Tibial nerve (tissue), 4 donors: ENCODE data around the gene SLC66A1. TPM values are rescaled to one million over a fixed set of nuclear protein-coding genes. Genes with fewer than 3 reads are reported as not detected.

ENCODE experiments used
- DNase-seq, 2 donors: peaks; one replicate each; pipeline ENCODE4 v3.0.0-alpha.2; 2019; ENCODE audit warnings: low spot score in 2 of 2
- H3K27ac ChIP-seq, 4 donors: fragments of 200-600 bp; sonication (generic) in 3 of 4; one replicate each; pipeline ENCODE4 v1.5.1; 2017 to 2019; ENCODE audit warnings: mild to moderate bottlenecking in 1 of 4
- H3K27me3 ChIP-seq, 2 donors: fragments of 200-600 bp; sonication (generic) in 1 of 2; one replicate each; pipeline versions ENCODE4 v1.5.1 to v1.6.0; 2017 to 2019
- H3K36me3 ChIP-seq, 3 donors: fragments of 200-600 bp; sonication (generic); one replicate each; pipeline ENCODE4 v1.5.1; 2018 to 2019
- H3K4me1 ChIP-seq, 4 donors: fragments of 200-600 bp; sonication (generic) in 3 of 4; one replicate each; pipeline ENCODE4 v1.5.1; 2017 to 2019
- H3K4me3 ChIP-seq, 4 donors: fragments of 200-600 bp; sonication (generic) in 3 of 4; one replicate each; pipeline ENCODE4 v1.5.1; 2017 to 2019; ENCODE audit warnings: mild to moderate bottlenecking in 1 of 4, moderate library complexity in 1 of 4
- H3K9me3 ChIP-seq, 4 donors: fragments of 200-600 bp; sonication (generic) in 3 of 4; one replicate each; pipeline ENCODE4 v1.5.1; 2017 to 2019
- CTCF ChIP-seq, 5 experiments: fragments of 200-600 bp in 3 of 5; fragments of 450-650 bp in 2 of 5; sonication (generic) in 3 of 5; IDR thresholded peaks; one replicate each; pipeline ENCODE4 v1.5.1; 2016 to 2019; ENCODE audit warnings: antibody characterized with exemption in 5 of 5, mild to moderate bottlenecking in 3 of 5, moderate library complexity in 2 of 5
- EP300 ChIP-seq, 2 donors: sonication (generic); formaldehyde crosslinking; IDR thresholded peaks; one replicate each; pipeline ENCODE4 v1.6.1; 2017; ENCODE audit warnings: antibody characterized with exemption in 2 of 2, mild to moderate bottlenecking in 1 of 2
- POLR2A ChIP-seq, 2 donors: fragments of 450-650 bp; IDR thresholded peaks; one replicate each; pipeline ENCODE4 v1.6.1; 2017; ENCODE audit warnings: antibody characterized with exemption in 2 of 2, mild to moderate bottlenecking in 2 of 2, moderate library complexity in 2 of 2
- WGBS, 2 donors: methylation state at CpG; one replicate each; pipeline ENCODE4 v1.1.5; 2018; 5-methylcytosine and 5-hydroxymethylcytosine counted together
- total RNA-seq, 4 donors: library from RNA; depleted of rRNA; stranded (reverse); fragments of >200 nt; gene quantifications; one replicate each; pipeline ENCODE4 v1.1.0, GENCODE V29; 2016

SLC66A1 gene
- total RNA-seq, 4 donors from 2014 or later: 14.4 to 30.3 (median 21.2) TPM

DNA sequence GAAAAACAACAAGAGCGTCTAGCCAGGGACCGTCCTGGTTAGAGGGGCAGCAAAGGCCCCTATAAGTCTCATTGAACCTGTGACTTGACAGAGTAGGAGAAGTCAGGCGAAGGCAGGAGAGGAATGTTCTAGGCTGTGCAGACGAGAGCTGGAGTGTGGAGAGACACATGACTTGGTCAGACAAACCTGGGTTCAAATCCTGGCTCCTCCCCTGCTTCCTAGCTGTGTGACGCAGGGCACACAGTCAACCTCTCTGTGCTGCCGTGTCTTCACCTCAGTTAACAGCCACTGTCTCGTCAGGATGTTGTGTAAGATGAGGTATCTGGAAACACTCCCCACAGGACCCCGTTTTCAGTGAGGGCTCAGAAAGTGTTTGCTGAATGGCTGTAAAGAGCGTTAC lies 15.6 kb downstream of the SLC66A1 start:
- 88 to 90% methylated on average over 9 of the region's 9 CpGs for WGBS, 2 donors
- Histone ChIP-seq H3K36me3 (peaks cover 0 to 100% (median 7%) of the 10 kb centered on the region in 3 donors), H3K4me3 (no peak overlapping the region), H3K27ac (no peak overlapping the region), H3K27me3 (no peaks in the 10 kb centered on the region), H3K9me3 (no peaks in the 10 kb centered on the region), H3K4me1 (no peaks in the 10 kb centered on the region)
- no peak for DNase-seq
- no peak for TF ChIP-seq CTCF (IDR thresholded peaks at IDR 0.05)
- TF ChIP-seq EP300 (IDR thresholded peaks at IDR 0.05): no peak
- no peak for TF ChIP-seq POLR2A (IDR thresholded peaks at IDR 0.05)

- no peaks in the 10 kb centered on the region for H3K27me3 ChIP-seq
- no peak overlapping the region for H3K27ac ChIP-seq
- no peak for DNase-seq
- no peaks in the 10 kb centered on the region for H3K4me1 ChIP-seq
- H3K9me3 ChIP-seq: no peaks in the 10 kb centered on the region
- H3K4me3 ChIP-seq: no peak overlapping the region
- TF ChIP-seq POLR2A (IDR thresholded peaks at IDR 0.05): no peak
- no peak for TF ChIP-seq EP300 (IDR thresholded peaks at IDR 0.05)
- no peak for TF ChIP-seq CTCF (IDR thresholded peaks at IDR 0.05)
- H3K36me3 ChIP-seq: peaks cover 0 to 95% (median 7%) of the 10 kb centered on the region in 3 donors
- WGBS, 2 donors: 76 to 93% methylated on average over 4 to 18 of the region's 18 CpGs
Observed at GRCh38 chr1:19328486-19328885, 16.4 kb downstream of the SLC66A1 start.

DNA sequence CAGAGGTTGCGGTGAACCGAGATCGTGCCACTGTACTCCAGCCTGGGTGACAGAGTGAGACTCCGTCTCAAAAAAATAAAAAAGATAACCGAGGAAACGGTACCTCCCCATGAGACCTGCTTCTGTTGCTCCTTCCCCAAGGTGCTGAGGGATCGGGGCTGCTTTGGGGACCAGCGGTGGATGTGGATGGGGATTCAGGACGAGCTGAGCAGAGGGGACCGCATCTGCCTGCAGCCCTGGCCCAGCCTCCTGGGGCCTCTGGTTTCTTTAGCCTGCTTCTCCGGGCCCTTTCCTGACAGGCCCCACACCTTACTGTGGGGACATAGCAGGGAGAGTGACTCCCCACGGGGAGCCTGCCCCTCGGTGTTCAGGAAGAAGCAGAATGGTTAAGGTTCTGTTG lies 17.1 kb downstream of the SLC66A1 start:
- Histone ChIP-seq H3K27ac (no peak overlapping the region), H3K36me3 (peaks cover 0 to 88% (median 7%) of the 10 kb centered on the region in 3 donors), H3K4me3 (no peak overlapping the region), H3K27me3 (no peaks in the 10 kb centered on the region), H3K4me1 (no peaks in the 10 kb centered on the region), H3K9me3 (no peaks in the 10 kb centered on the region)
- WGBS, 2 donors: 77 to 88% methylated on average over 10 to 13 of the region's 13 CpGs
- TF ChIP-seq CTCF (IDR thresholded peaks at IDR 0.05): no peak
- TF ChIP-seq EP300 (IDR thresholded peaks at IDR 0.05): no peak
- TF ChIP-seq POLR2A (IDR thresholded peaks at IDR 0.05): no peak
- DNase-seq: no peak

DNA sequence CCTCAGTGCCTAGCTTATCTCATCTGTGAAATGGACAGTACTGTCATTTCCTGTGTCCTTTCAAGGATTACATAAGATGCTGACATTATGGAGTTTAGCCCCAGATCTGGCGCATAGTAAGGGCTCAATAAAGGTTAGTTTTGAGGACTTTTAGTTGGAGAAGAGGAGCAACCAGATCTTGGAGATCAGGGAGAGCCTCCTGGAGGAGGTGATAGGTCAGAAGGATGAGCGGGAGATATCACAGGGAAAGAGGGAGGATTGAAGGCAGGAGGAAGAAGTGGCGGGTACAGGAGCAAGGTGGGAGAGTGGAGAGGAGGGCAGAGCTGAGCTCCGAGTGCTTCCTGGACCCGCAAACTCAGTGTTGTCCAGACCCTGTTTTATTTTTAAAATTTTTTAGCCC lies 17.5 kb downstream of the SLC66A1 start:
- no peak for DNase-seq
- Histone ChIP-seq H3K4me1 (no peaks in the 10 kb centered on the region), H3K4me3 (no peak overlapping the region), H3K27ac (no peak overlapping the region), H3K27me3 (no peaks in the 10 kb centered on the region), H3K36me3 (peaks cover 0 to 84% (median 7%) of the 10 kb centered on the region in 3 donors), H3K9me3 (no peaks in the 10 kb centered on the region)
- WGBS, 2 donors: 89 to 93% methylated on average over 5 of the region's 5 CpGs
- TF ChIP-seq POLR2A (IDR thresholded peaks at IDR 0.05): no peak

GRCh38 chr1:19330449-19331135 lies 18.5 kb downstream of the SLC66A1 start:
- 87 to 92% methylated on average over 14 of the region's 14 CpGs for WGBS, 2 donors

More at GRCh38 chr1:19330449-19331135, 18.5 kb downstream of the SLC66A1 start:
- TF ChIP-seq POLR2A (IDR thresholded peaks at IDR 0.05) (no peak), CTCF (IDR thresholded peaks at IDR 0.05) (no peak), EP300 (IDR thresholded peaks at IDR 0.05) (no peak)
- Histone ChIP-seq H3K27me3 (no peaks in the 10 kb centered on the region), H3K4me1 (no peaks in the 10 kb centered on the region), H3K4me3 (no peak overlapping the region), H3K27ac (no peak overlapping the region), H3K36me3 (peaks cover 0 to 74% (median 7%) of the 10 kb centered on the region in 3 donors), H3K9me3 (no peaks in the 10 kb centered on the region)
- no peak for DNase-seq
